OCI-LY1 (cell line): ENCODE results near the gene RAX2.

Experiments used
- H2AFZ ChIP-seq: fragments of 200-600 bp; sonication (generic), shearing (Covaris generic); 2 replicates; pipeline ENCODE4 v1.6.0; 2014; ENCODE audit warnings: antibody characterized with exemption, mild to moderate bottlenecking, low read length
- H3F3A ChIP-seq: fragments of 200-600 bp; sonication (generic), shearing (Covaris generic); 2 replicates; pipeline ENCODE4 v1.6.0; 2014; ENCODE audit warnings: mild to moderate bottlenecking, antibody characterized with exemption, low read length, moderate library complexity; ENCODE audit not compliant: insufficient read depth
- H3K27ac ChIP-seq: fragments of 200-600 bp; sonication (generic); 2 replicates; pipeline ENCODE4 v1.5.1; 2014; ENCODE audit warnings: low read length, mixed run types, mild to moderate bottlenecking, low read depth; ENCODE audit not compliant: poor library complexity, severe bottlenecking
- H3K27me3 ChIP-seq: fragments of 200-600 bp; sonication (generic); 2 replicates; pipeline ENCODE4 v1.6.0; 2014; ENCODE audit warnings: antibody characterized with exemption, mild to moderate bottlenecking, low read length, moderate library complexity; ENCODE audit not compliant: insufficient read depth
- H3K36me3 ChIP-seq: fragments of 200-600 bp; sonication (generic); 2 replicates; pipeline ENCODE4 v1.6.1; 2014; ENCODE audit warnings: mild to moderate bottlenecking, antibody characterized with exemption, low read length, moderate library complexity, mixed read lengths; ENCODE audit not compliant: insufficient read depth
- H3K4me1 ChIP-seq: fragments of 200-600 bp; sonication (generic); 2 replicates; pipeline ENCODE4 v1.5.1; 2014; ENCODE audit warnings: mild to moderate bottlenecking, low read length, moderate library complexity; ENCODE audit not compliant: insufficient read depth, severe bottlenecking
- H3K4me2 ChIP-seq: fragments of 200-600 bp; sonication (generic), shearing (Covaris generic); 2 replicates; pipeline ENCODE4 v1.6.1; 2014; ENCODE audit warnings: low read length
- H3K4me3 ChIP-seq: fragments of 200-600 bp; sonication (generic); 2 replicates; pipeline ENCODE4 v1.5.1; 2014; ENCODE audit warnings: low read length, low read depth, mild to moderate bottlenecking, mixed read lengths; ENCODE audit not compliant: poor library complexity, severe bottlenecking
- H3K79me2 ChIP-seq: fragments of 200-600 bp; shearing (Covaris generic); 2 replicates; pipeline ENCODE4 v1.6.1; 2016; ENCODE audit warnings: mixed run types, low read length, mixed read lengths; ENCODE audit not compliant: insufficient read depth
- H3K9ac ChIP-seq: fragments of 200-600 bp; sonication (generic), shearing (Covaris generic); 2 replicates; pipeline ENCODE4 v1.6.1; 2014; ENCODE audit warnings: mild to moderate bottlenecking, low read length, mixed read lengths
- H3K9me2 ChIP-seq: fragments of 200-600 bp; sonication (generic), shearing (Covaris generic); 2 replicates; pipeline ENCODE4 v1.6.1; 2014; ENCODE audit warnings: low read depth, mild to moderate bottlenecking, low read length, mixed read lengths
- H3K9me3 ChIP-seq: fragments of 200-600 bp; shearing (Covaris generic); 2 replicates; pipeline ENCODE4 v1.6.1; 2014; ENCODE audit warnings: low read length, mixed read lengths
- H4K20me1 ChIP-seq: fragments of 200-600 bp; sonication (generic), shearing (Covaris generic); 2 replicates; pipeline ENCODE4 v1.6.0; 2016; ENCODE audit warnings: mild to moderate bottlenecking, low read length; ENCODE audit not compliant: insufficient read depth
- CTCF ChIP-seq: fragments of 200-600 bp; sonication (generic), shearing (Covaris generic); IDR thresholded peaks from 2 replicates; pipeline ENCODE4 v1.5.1; 2017; ENCODE audit warnings: mild to moderate bottlenecking, antibody characterized with exemption, low read length, moderate library complexity, mixed read lengths
- EZH2 ChIP-seq: fragments of 200-600 bp; sonication (generic), shearing (Covaris generic); IDR thresholded peaks from 2 replicates; pipeline ENCODE4 v1.8.0; 2017; ENCODE audit warnings: borderline replicate concordance, mixed run types, mild to moderate bottlenecking, antibody characterized with exemption, low read length, moderate library complexity, mixed read lengths

The RAX2 gene

GRCh38 chr19:3783660-3784584 lies 11.9 kb upstream of the RAX2 start:
- peak; percentile 28; the same call in 1 of the 2 replicates for TF ChIP-seq CTCF
- no peak for TF ChIP-seq EZH2
- Histone ChIP-seq H4K20me1 (no peaks in the 10 kb centered on the region), H3F3A (no peaks in the 10 kb centered on the region), H2AFZ (no peak overlapping the region), H3K27me3 (peaks cover 8% of the 10 kb centered on the region; the same call in 1 of the 2 replicates), H3K9me2 (no peaks in the 10 kb centered on the region), H3K4me3 (no peak overlapping the region), H3K9me3 (peaks cover 13% of the 10 kb centered on the region), H3K4me1 (no peaks in the 10 kb centered on the region), H3K79me2 (no peaks in the 10 kb centered on the region), H3K4me2 (no peak overlapping the region), H3K9ac (no peak overlapping the region), H3K27ac (no peak overlapping the region), H3K36me3 (no peaks in the 10 kb centered on the region; the same call in 1 of the 2 replicates)

GRCh38 chr19:3782903-3783302 lies 10.9 kb upstream of the RAX2 start:
- peaks cover 13% of the 10 kb centered on the region for H3K9me3 ChIP-seq
- H3K27me3 ChIP-seq, result peaks cover 8% of the 10 kb centered on the region; the same call in 1 of the 2 replicates
- H2AFZ ChIP-seq, result no peak overlapping the region

GRCh38 chr19:3782330-3782729 lies 10.3 kb upstream of the RAX2 start:
- no peaks in the 10 kb centered on the region; the same call in 1 of the 2 replicates for H3K36me3 ChIP-seq
- H3K9ac ChIP-seq, result no peak overlapping the region
- no peaks in the 10 kb centered on the region for H4K20me1 ChIP-seq
- peaks cover 13% of the 10 kb centered on the region for H3K9me3 ChIP-seq
- H3K79me2 ChIP-seq, result no peaks in the 10 kb centered on the region
- no peak overlapping the region for H3K4me3 ChIP-seq
- TF ChIP-seq CTCF (no peak), EZH2 (no peak)
- peaks cover 8% of the 10 kb centered on the region; the same call in 1 of the 2 replicates for H3K27me3 ChIP-seq
- H3K4me2 ChIP-seq, result no peak overlapping the region
- no peaks in the 10 kb centered on the region for H3K9me2 ChIP-seq
- no peak overlapping the region for H2AFZ ChIP-seq
- no peaks in the 10 kb centered on the region for H3F3A ChIP-seq
- H3K27ac ChIP-seq, result no peak overlapping the region
- no peaks in the 10 kb centered on the region for H3K4me1 ChIP-seq

More at GRCh38 chr19:3782903-3783302, 10.9 kb upstream of the RAX2 start:
- no peak overlapping the region for H3K4me2 ChIP-seq
- no peak overlapping the region for H3K27ac ChIP-seq
- no peak overlapping the region for H3K4me3 ChIP-seq
- no peaks in the 10 kb centered on the region for H3K4me1 ChIP-seq
- H4K20me1 ChIP-seq, result no peaks in the 10 kb centered on the region
- no peaks in the 10 kb centered on the region for H3K79me2 ChIP-seq
- no peaks in the 10 kb centered on the region for H3F3A ChIP-seq
- no peaks in the 10 kb centered on the region for H3K9me2 ChIP-seq
- TF ChIP-seq CTCF (no peak), EZH2 (no peak)
- H3K9ac ChIP-seq, result no peak overlapping the region
- H3K36me3 ChIP-seq, result no peaks in the 10 kb centered on the region; the same call in 1 of the 2 replicates
